DMS153 (cell line): Measurements from ENCODE around the gene SEPTIN6.

Experiments
- DNase-seq: peaks from one replicate; lab custom pipeline; 2025; lab: John Stamatoyannopoulos, UW

SEPTIN6 gene

GRCh38 chrX:119648421-119648775, 44.6 kb downstream of the SEPTIN6 start:
- no peak for DNase-seq

- DNase-seq: no peak
Measured at GRCh38 chrX:119647552-119648420, 45.2 kb downstream of the SEPTIN6 start.

- DNase-seq: no peak
Measured at GRCh38 chrX:119647089-119647488, 45.9 kb downstream of the SEPTIN6 start.

- no peak for DNase-seq
Measured at GRCh38 chrX:119646515-119646914, 46.5 kb downstream of the SEPTIN6 start.

GRCh38 chrX:119643696-119644095, 49.3 kb downstream of the SEPTIN6 start:
- DNase-seq: no peak
